Femur (tissue), 1 donor: ENCODE data around the gene TEKT2.

ENCODE experiments used
- DNase-seq: peaks from one replicate; pipeline ENCODE4 v3.0.0-alpha.2; 2017

Gene TEKT2

GRCh38 chr1:36087233-36088123, 3.6 kb downstream of the TEKT2 start:
- DNase-seq = peak; percentile 26

GRCh38 chr1:36088265-36088576, 4.3 kb downstream of the TEKT2 start:
- no peak for DNase-seq

GRCh38 chr1:36088577-36089392, 4.9 kb downstream of the TEKT2 start, which contains the start of gene ADPRS:
Gene ADPRS, plus strand, starts transcription at chr1:36088892. Its CDS starts 13 bp downstream, at chr1:36088905.
- peak; percentile 94 for DNase-seq

- DNase-seq = peak; percentile 26
Observed at GRCh38 chr1:36089393-36090121, 5.7 kb downstream of the TEKT2 start.

GRCh38 chr1:36091141-36091540, 7.2 kb downstream of the TEKT2 start:
- no peak for DNase-seq

- peak; percentile 27 for DNase-seq
Observed at GRCh38 chr1:36091698-36092097, 7.8 kb downstream of the TEKT2 start.

GRCh38 chr1:36092166-36092797, 8.4 kb downstream of the TEKT2 start:
- DNase-seq = no peak

GRCh38 chr1:36092798-36093185, 8.9 kb downstream of the TEKT2 start:
- DNase-seq = no peak

GRCh38 chr1:36093226-36093625, 9.3 kb downstream of the TEKT2 start:
- DNase-seq = peak; percentile 32

GRCh38 chr1:36093929-36094328, 10.0 kb downstream of the TEKT2 start:
- peak; percentile 21 for DNase-seq

- DNase-seq = no peak
Observed at GRCh38 chr1:36094621-36095061, 10.7 kb downstream of the TEKT2 start.

GRCh38 chr1:36095760-36096405, 12.0 kb downstream of the TEKT2 start:
- DNase-seq = peak; percentile 28

GRCh38 chr1:36096500-36097432, 12.9 kb downstream of the TEKT2 start:
- peak; percentile 34 for DNase-seq

- peak; percentile 24 for DNase-seq
Observed at GRCh38 chr1:36097693-36098585, 14.0 kb downstream of the TEKT2 start.

GRCh38 chr1:36098650-36099365, 14.9 kb downstream of the TEKT2 start:
- peak; percentile 28 for DNase-seq

GRCh38 chr1:36099681-36100341, 15.9 kb downstream of the TEKT2 start:
- peak; percentile 89 for DNase-seq

- peak; percentile 29 for DNase-seq
Observed at GRCh38 chr1:36100376-36100775, 16.5 kb downstream of the TEKT2 start.

- no peak for DNase-seq
Observed at GRCh38 chr1:36101546-36101945, 17.7 kb downstream of the TEKT2 start.

- DNase-seq = peak; percentile 23
Observed at GRCh38 chr1:36106269-36106668, 22.4 kb downstream of the TEKT2 start.
